Stimulated activated CD8-positive, alpha-beta memory T cell treated with anti-CD3 and anti-CD28 coated beads, Interleukin-15, amount 100 ng/mL, for 4 hours (primary cell): ENCODE measurements around the gene CALHM4.
"Not testable (repeated sequence)": the region's sequence is repeated elsewhere in the genome, so short reads cannot be mapped to it uniquely, and the experiment has no call there.

Source experiments
- DNase-seq, 2 donors: peaks; one replicate each; pipeline ENCODE4 v3.0.0-alpha.2; 2020; ENCODE audit warnings: low read depth in 2 of 2

Gene CALHM4

DNA sequence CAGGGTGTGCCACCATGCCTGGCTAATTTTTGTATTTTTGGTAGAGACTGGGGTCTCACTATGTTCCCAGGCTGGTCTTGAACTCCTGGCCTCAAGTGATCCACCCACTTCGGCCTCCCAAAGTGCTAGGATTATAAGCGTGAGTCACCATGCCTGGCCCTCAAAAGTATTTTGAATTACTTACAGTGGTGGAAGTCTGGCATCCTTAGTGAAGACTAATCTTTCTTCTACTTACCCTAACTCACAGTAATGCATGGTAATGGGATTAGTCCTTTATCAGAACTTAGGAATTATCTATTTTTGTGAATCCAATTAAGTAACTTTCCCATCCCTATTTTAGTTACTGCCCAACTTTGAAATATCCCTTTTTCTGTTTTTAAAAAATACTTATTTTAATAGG is 21.7 kb downstream of the CALHM4 start:
- no peak for DNase-seq

DNA sequence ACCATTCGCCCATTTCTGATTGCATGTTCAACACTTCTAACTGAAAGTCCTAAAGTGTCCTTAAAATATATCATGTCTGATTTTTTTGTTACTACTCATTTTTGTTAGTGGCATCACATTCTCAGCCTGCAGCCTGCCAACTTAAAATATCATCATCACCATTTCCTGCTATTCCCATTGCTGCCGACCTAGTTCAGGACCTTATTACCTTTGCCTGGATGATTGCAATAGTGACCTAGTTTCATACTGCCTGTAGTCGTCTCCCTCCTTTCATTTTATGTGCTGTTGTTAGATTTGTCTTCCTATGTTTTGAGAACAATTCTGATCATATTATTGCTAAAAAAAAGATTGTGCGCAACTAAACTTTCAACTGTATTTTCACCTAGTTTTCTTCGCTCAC is 23.9 kb downstream of the CALHM4 start:
- DNase-seq: no peak

DNA sequence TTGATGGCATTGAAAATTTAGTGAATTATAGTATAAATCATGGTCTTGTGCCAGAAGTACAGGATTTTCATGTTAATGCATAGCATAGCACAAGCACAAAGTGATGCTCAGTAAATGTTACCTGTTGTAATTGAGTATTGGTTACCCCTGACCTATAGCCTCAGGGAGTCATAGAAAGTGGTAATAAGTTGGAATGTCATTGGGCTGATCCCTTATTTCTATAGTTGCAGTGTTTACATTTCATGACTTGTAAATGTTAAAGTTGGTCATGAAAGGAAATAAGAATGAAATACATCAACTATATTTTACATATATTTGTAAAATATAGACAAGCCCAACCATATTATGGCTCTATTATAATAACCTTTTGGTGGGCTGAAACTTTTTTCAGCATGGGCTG is 24.8 kb downstream of the CALHM4 start:
- DNase-seq: no peak

DNA sequence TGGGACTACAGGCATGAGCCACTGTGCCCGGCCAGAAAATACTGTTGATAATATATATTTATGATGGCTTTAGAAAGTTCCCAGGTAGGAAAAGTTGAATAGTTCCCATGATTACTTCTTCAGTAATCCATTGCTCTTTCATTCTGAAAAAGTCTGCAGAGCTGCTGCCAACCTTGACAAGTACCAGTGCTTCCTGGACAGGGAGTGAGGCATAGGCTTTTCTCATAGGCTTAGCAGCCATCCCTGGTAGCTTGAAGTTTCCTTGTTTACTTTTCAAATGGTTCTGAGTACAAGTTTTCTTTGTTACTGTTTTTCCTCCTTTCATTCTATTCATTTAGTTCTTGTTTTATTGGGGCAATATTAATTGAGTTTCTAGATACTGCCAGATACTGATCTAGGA is 25.6 kb downstream of the CALHM4 start:
- DNase-seq: no peak

DNA sequence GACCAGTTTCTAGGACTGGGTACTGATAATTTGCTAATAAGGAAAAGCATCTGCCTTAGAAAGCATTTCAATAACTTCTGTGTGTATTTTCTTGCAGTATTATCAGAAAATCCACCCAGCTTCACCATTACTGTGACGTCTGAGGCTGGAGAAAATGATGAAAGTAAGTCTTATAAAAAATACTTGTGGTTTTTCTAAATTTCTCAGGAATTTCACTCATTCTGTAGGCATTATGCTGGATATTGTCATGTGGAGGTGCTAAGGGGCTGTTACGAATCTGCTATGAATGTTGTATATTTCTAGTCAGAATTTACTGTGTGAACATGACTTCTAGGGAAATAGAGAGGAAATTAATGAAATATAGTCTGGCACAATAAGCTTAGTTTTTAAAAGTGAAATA is 26.6 kb downstream of the CALHM4 start:
- DNase-seq: no peak

DNA sequence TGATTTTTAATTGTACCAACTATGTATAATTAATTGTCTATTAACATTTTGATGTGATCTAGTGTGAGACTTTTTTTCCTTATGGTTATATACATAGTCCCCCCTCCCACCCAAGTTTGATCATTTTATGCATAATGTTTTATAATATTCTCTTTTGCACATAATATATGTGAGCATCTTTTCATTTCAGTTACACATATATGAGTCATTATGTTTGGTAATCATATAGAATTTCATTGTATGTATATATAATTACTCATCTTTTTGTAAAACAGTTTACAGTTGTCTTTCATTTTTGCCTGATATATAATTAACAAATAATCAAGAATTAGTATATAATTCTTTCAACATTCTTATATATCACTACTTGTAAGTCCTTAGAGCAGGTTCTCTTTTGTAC is 32.7 kb downstream of the CALHM4 start:
- DNase-seq: no peak

DNA sequence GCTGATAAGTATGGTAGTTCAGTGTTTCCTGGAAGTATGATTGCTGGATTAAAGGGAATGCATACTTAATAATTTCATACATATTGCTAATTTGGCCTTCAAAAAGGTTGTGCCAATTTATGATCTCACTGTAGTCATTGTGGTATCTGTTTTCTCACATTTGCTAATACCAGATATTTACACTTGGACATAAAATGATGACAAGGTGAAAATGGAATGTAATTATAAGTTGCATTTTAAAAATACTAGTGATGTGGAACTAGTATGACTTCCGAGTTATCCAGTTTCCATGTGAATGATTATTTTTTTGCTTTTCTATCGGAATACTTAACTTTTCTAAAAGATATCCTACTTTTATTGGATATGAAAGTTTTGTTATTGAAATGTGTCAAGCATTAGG is 33.2 kb downstream of the CALHM4 start:
- DNase-seq: no peak

DNA sequence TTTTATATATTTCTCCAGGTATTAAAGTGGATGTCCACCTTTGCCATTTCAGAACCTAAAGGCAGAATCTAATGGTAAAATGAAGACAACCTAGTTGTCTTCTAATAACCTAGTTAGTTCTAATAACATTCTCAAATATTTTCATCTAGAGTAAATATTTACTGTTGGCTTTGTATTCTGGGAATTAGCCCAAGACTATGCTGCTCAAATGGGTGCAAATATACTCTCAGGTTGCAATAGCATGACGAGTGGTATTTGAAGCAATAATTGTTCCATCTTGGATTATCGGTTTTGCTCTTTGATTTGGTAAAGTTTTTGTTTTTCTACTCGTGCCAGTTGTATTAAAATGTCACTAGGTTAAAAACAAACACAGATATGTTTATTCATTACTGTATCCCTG is 41.7 kb downstream of the CALHM4 start:
- no peak for DNase-seq

DNA sequence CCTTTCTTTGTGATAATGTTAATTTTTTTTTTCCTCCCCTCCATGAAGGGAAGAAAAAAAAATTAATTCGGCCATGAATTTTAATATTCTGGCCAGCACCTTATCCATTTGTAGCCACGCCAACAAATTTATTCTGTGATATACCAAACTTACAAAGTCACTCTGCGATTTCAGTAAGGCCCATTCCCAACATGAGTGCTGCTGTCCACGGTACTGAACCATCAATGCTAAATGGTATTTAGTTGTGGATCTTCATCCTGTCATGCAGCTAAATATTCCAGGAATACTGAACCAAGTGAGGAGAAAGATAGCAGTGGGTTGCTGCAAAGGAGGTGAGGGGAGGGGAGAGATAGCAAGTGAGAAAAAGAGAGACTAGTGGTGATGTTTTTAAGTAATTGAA is 43.3 kb downstream of the CALHM4 start:
- no peak for DNase-seq

DNA sequence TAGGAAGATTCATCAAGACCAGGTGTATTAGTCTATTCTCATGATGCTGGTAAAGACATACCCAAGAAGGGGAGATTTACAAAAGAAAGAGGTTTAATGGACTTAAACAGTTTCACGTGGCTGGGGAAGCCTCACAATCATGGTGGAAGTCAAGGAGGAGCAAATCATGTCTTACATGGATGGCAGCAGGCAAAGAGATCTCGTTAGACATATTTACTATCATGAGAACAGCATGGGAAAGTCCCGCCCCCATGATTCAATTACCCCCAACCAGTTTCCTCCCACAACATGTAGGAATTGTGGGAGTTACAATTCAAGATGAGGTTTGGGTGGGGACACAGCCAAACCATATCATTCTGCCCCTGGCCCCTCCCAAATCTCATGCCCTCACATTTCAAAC is 50.4 kb downstream of the CALHM4 start:
- DNase-seq: not testable (repeated sequence)

DNA sequence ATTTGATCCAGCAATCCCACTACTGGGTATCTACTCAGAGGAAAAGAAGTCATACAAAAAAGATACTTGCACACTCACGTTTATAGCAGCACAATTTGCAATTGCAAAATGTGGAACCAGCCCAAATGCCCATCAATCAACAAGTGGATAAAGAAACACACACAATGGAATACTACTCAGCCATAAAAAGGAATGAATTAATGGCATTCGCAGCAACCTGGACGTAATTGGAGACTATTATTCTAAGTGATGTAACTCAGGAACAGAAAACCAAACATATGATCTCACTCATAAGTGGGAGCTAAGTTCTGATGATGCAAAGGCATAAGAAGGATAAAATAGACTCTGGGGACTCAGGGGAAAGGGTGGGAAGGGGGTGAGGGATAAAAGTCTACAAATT is 51.3 kb downstream of the CALHM4 start:
- not testable (repeated sequence) for DNase-seq

DNA sequence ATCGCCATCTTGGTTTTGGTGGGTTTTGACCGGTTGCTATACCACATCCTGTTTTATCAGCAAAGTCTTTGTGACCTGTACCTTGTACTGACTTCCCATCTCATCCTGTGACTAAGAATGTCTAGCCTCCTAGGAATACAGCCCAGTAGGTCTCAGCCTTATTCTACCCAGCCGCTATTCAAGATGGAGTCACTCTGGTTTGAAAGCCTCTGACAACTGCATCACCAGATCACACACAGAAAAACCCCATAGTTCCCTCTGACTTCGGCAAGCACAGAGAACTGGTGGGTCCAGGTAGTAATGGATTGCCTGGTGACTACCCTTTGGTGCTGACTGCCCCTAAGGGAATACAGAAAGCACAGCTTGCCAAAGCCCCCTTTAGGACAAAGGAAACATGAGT is 52.4 kb downstream of the CALHM4 start:
- no peak for DNase-seq
